Mesendoderm (in vitro differentiated cells): ENCODE measurements around the gene EMC10.

Experiments
- DNase-seq: peaks from one replicate; pipeline ENCODE4 v3.0.0; 2013
- H2AK5ac ChIP-seq: 2 replicates; pipeline ENCODE4 v1.6.1; 2013; ENCODE audit warnings: low read length, inconsistent platforms
- H2BK120ac ChIP-seq: 2 replicates; pipeline ENCODE4 v1.6.1; 2013; ENCODE audit warnings: low read depth, mild to moderate bottlenecking, low read length, moderate library complexity, mixed read lengths
- H2BK15ac ChIP-seq: replicated peaks from 2 replicates; pipeline ENCODE4 v1.6.1; 2013; ENCODE audit warnings: low read depth, mild to moderate bottlenecking, moderate library complexity
- H2BK5ac ChIP-seq: 2 replicates; pipeline ENCODE4 v1.6.1; 2013; ENCODE audit warnings: low read length, inconsistent platforms
- H3K18ac ChIP-seq: 2 replicates; pipeline ENCODE4 v1.6.1; 2013; ENCODE audit warnings: mild to moderate bottlenecking, low read length, mixed read lengths
- H3K23ac ChIP-seq: one replicate; pipeline ENCODE4 v1.6.1; 2013; ENCODE audit warnings: low read length
- H3K27ac ChIP-seq: 2 replicates; pipeline ENCODE4 v1.5.1; 2013; ENCODE audit warnings: low read depth, mild to moderate bottlenecking, inconsistent platforms, low read length, moderate library complexity
- H3K27me3 ChIP-seq: 2 replicates; pipeline ENCODE4 v1.6.1; 2013; ENCODE audit warnings: low read length, control low read depth, mild to moderate bottlenecking, inconsistent platforms; ENCODE audit not compliant: insufficient read depth, poor library complexity
- H3K36me3 ChIP-seq: 2 replicates; pipeline ENCODE4 v1.6.1; 2013; ENCODE audit warnings: low read length, inconsistent platforms; ENCODE audit not compliant: control insufficient read depth, insufficient read depth
- H3K4ac ChIP-seq: one replicate; pipeline ENCODE4 v1.6.1; 2013; ENCODE audit warnings: low read depth, mild to moderate bottlenecking, low read length, moderate library complexity
- H3K4me1 ChIP-seq: 2 replicates; pipeline ENCODE4 v1.6.1; 2013; ENCODE audit warnings: low read depth, low read length, inconsistent platforms; ENCODE audit not compliant: control insufficient read depth
- H3K4me2 ChIP-seq: 2 replicates; pipeline ENCODE4 v1.6.1; 2013; ENCODE audit warnings: low read length
- H3K4me3 ChIP-seq: 2 replicates; pipeline ENCODE4 v1.5.1; 2013; ENCODE audit warnings: mild to moderate bottlenecking, low read length
- H3K56ac ChIP-seq: one replicate; pipeline ENCODE4 v1.6.1; 2013; ENCODE audit warnings: low read length
- H3K79me1 ChIP-seq: 2 replicates; pipeline ENCODE4 v1.6.1; 2013; ENCODE audit warnings: low read length, inconsistent platforms
- H3K79me2 ChIP-seq: 2 replicates; pipeline ENCODE4 v1.6.1; 2013; ENCODE audit warnings: mild to moderate bottlenecking, low read length; ENCODE audit not compliant: control insufficient read depth, insufficient read depth
- H3K9ac ChIP-seq: 2 replicates; pipeline ENCODE4 v1.6.1; 2013; ENCODE audit warnings: low read length, inconsistent platforms
- H4K5ac ChIP-seq: one replicate; pipeline ENCODE4 v1.6.1; 2013; ENCODE audit warnings: low read length
- H4K8ac ChIP-seq: one replicate; pipeline ENCODE4 v1.6.1; 2013; ENCODE audit warnings: low read depth, mild to moderate bottlenecking, control low read depth, low read length, moderate library complexity
- WGBS: extraction: QIAGEN DNeasy Blood & Tissue Kit; methylation state at CpG from one replicate; pipeline ENCODE4 v1.1.7; 2013; ENCODE audit warnings: low lambda C conversion rate, missing lambda C conversion rate; ENCODE audit not compliant: insufficient coverage; ENCODE audit errors: extremely low coverage; 5-methylcytosine and 5-hydroxymethylcytosine counted together

The EMC10 gene

GRCh38 chr19:50510700-50511068, 34.4 kb downstream of the EMC10 start:
- H3K4me3 ChIP-seq, result peak overlapping the region; percentile 44
- H3K27me3 ChIP-seq, result no peaks in the 10 kb centered on the region
- no peaks in the 10 kb centered on the region for H3K36me3 ChIP-seq
- H3K4ac ChIP-seq, result no peak overlapping the region
- H3K18ac ChIP-seq, result no peak overlapping the region
- no peak overlapping the region for H2BK120ac ChIP-seq
- H3K9ac ChIP-seq, result peak overlapping the region; percentile 58
- H3K79me1 ChIP-seq, result no peaks in the 10 kb centered on the region
- H4K8ac ChIP-seq, result no peak overlapping the region
- H2AK5ac ChIP-seq, result no peak overlapping the region
- no peak overlapping the region for H2BK5ac ChIP-seq
- peak overlapping the region; percentile 62 for H3K4me2 ChIP-seq
- no peak overlapping the region for H3K27ac ChIP-seq
- DNase-seq, result peak; percentile 92
- no peaks in the 10 kb centered on the region for H3K79me2 ChIP-seq
- H3K56ac ChIP-seq, result peak overlapping the region; percentile 74
- no peak overlapping the region for H4K5ac ChIP-seq
- WGBS, result no CpG with 5 or more reads among the region's 10 CpGs
- H3K23ac ChIP-seq, result no peak overlapping the region
- H2BK15ac ChIP-seq, result no peak overlapping the region
- H3K4me1 ChIP-seq, result no peaks in the 10 kb centered on the region

- Histone ChIP-seq H2BK120ac (no peak within 1 kb of the TSS), H3K4ac (peak within 1 kb of the TSS; percentile 28), H3K79me1 (no peaks in the 10 kb centered on the region), H3K79me2 (no peaks in the 10 kb centered on the region), H3K18ac (peak within 1 kb of the TSS; percentile 12), H3K27ac (no peak within 1 kb of the TSS), H3K4me2 (peak within 1 kb of the TSS; percentile 62), H3K9ac (peak within 1 kb of the TSS; percentile 58), H4K8ac (no peak within 1 kb of the TSS), H2BK15ac (no peak within 1 kb of the TSS), H3K36me3 (no peaks in the 10 kb centered on the region), H3K56ac (peak within 1 kb of the TSS; percentile 74), H4K5ac (no peak within 1 kb of the TSS), H3K4me3 (peak within 1 kb of the TSS; percentile 44), H3K4me1 (no peaks in the 10 kb centered on the region), H2AK5ac (no peak within 1 kb of the TSS), H3K27me3 (no peaks in the 10 kb centered on the region), H3K23ac (no peak within 1 kb of the TSS), H2BK5ac (no peak within 1 kb of the TSS)
- no CpG with 5 or more reads among the region's 69 CpGs for WGBS
- DNase-seq, result peak; percentile 100
Measured at GRCh38 chr19:50511069-50511822, 34.9 kb downstream of the EMC10 start, which contains the start of gene JOSD2. Gene JOSD2 (minus strand): TSS chr19:50511191. CDS start chr19:50510431, 760 bp downstream.

- Histone ChIP-seq H3K79me1 (no peaks in the 10 kb centered on the region), H3K18ac (no peak overlapping the region), H3K36me3 (no peaks in the 10 kb centered on the region), H3K56ac (no peak overlapping the region), H3K9ac (no peak overlapping the region), H3K27me3 (no peaks in the 10 kb centered on the region), H4K8ac (no peak overlapping the region), H3K4me3 (no peak overlapping the region), H3K4ac (peak overlapping the region; percentile 10), H4K5ac (no peak overlapping the region), H2BK120ac (no peak overlapping the region), H3K4me2 (no peak overlapping the region), H3K23ac (no peak overlapping the region), H2AK5ac (no peak overlapping the region), H3K79me2 (no peaks in the 10 kb centered on the region), H2BK5ac (no peak overlapping the region), H2BK15ac (no peak overlapping the region), H3K27ac (no peak overlapping the region), H3K4me1 (no peaks in the 10 kb centered on the region)
- no peak for DNase-seq
- no CpG with 5 or more reads among the region's 36 CpGs for WGBS
Measured at GRCh38 chr19:50512112-50512998, 36.0 kb downstream of the EMC10 start.

GRCh38 chr19:50512999-50513745, 36.9 kb downstream of the EMC10 start:
- Histone ChIP-seq H4K8ac (no peak overlapping the region), H3K27me3 (no peaks in the 10 kb centered on the region), H3K18ac (no peak overlapping the region), H3K36me3 (no peaks in the 10 kb centered on the region), H3K4me1 (no peaks in the 10 kb centered on the region), H3K56ac (no peak overlapping the region), H3K79me2 (no peaks in the 10 kb centered on the region), H3K9ac (no peak overlapping the region), H3K23ac (no peak overlapping the region), H2BK5ac (no peak overlapping the region), H3K4ac (no peak overlapping the region), H2AK5ac (no peak overlapping the region), H3K4me2 (no peak overlapping the region), H3K79me1 (no peaks in the 10 kb centered on the region), H2BK15ac (no peak overlapping the region), H4K5ac (no peak overlapping the region), H3K27ac (no peak overlapping the region), H2BK120ac (no peak overlapping the region), H3K4me3 (no peak overlapping the region)
- no CpG with 5 or more reads among the region's 12 CpGs for WGBS
- no peak for DNase-seq

GRCh38 chr19:50513746-50514345, 37.5 kb downstream of the EMC10 start, which contains the start of gene ASPDH:
Gene ASPDH (minus strand): TSS chr19:50513913. CDS start chr19:50513823, 90 bp downstream.
- H4K5ac ChIP-seq, result no peak within 1 kb of the TSS
- no peak within 1 kb of the TSS for H3K4me2 ChIP-seq
- H3K79me2 ChIP-seq, result no peaks in the 10 kb centered on the region
- no peak within 1 kb of the TSS for H4K8ac ChIP-seq
- no peak within 1 kb of the TSS for H3K9ac ChIP-seq
- H2BK5ac ChIP-seq, result no peak within 1 kb of the TSS
- H2AK5ac ChIP-seq, result no peak within 1 kb of the TSS
- H3K4me3 ChIP-seq, result no peak within 1 kb of the TSS
- no CpG with 5 or more reads among the region's 22 CpGs for WGBS
- H3K27me3 ChIP-seq, result no peaks in the 10 kb centered on the region
- H2BK120ac ChIP-seq, result no peak within 1 kb of the TSS
- H3K18ac ChIP-seq, result no peak within 1 kb of the TSS
- no peak within 1 kb of the TSS for H2BK15ac ChIP-seq
- H3K56ac ChIP-seq, result no peak within 1 kb of the TSS
- no peak for DNase-seq
- H3K27ac ChIP-seq, result no peak within 1 kb of the TSS
- H3K23ac ChIP-seq, result no peak within 1 kb of the TSS
- H3K4ac ChIP-seq, result no peak within 1 kb of the TSS
- no peaks in the 10 kb centered on the region for H3K79me1 ChIP-seq
- H3K36me3 ChIP-seq, result no peaks in the 10 kb centered on the region
- no peaks in the 10 kb centered on the region for H3K4me1 ChIP-seq
